ENCODE results near the gene MYH11. TPM values are rescaled to one million over a fixed set of nuclear protein-coding genes. Genes with fewer than 3 reads are reported as not detected.
A peak's percentile ranks its signal among the peaks of the same experiment; 100 is the strongest.

Gene MYH11
- polyA plus RNA-seq, 3 donors: 0.06 TPM; not detected in 2

- intact Hi-C loops (cut with micrococcal nuclease): no loop called here
- Histone ChIP-seq H3K9me3 (replicated peaks in 1 of 2; ENCODE audit: control insufficient read depth in 1 of 2, insufficient read depth in 1 of 2, low read length in 2 of 2) (no peaks in the 10 kb centered on the region), H3K4me1 (ENCODE audit: control insufficient read depth in 1 of 2, insufficient read depth in 2 of 2, low read length in 2 of 2) (peaks cover 12 to 14% of the 10 kb centered on the region in 2 donors), H3K27ac (ENCODE audit: low read depth in 1 of 2, low read length in 2 of 2) (no peak overlapping the region), H3K9ac (ENCODE audit: insufficient read depth, low read length, poor library complexity, severe bottlenecking) (no peak overlapping the region), H3K36me3 (replicated peaks in 1 of 2; ENCODE audit: control insufficient read depth in 1 of 2, insufficient read depth in 2 of 2, low read length in 2 of 2) (no peaks in the 10 kb centered on the region), H3K79me2 (ENCODE audit: insufficient read depth, low read length) (no peaks in the 10 kb centered on the region), H4K20me1 (ENCODE audit: insufficient read depth, low read length) (no peaks in the 10 kb centered on the region), H3K4me3 (replicated peaks in 1 of 3; ENCODE audit: low read depth in 2 of 3, low read length in 3 of 3) (no peak overlapping the region), H3K27me3 (ENCODE audit: control insufficient read depth in 2 of 2, insufficient read depth in 2 of 2, low read length in 2 of 2) (no peaks in the 10 kb centered on the region), H3K4me2 (replicated peaks; ENCODE audit: extremely low read depth, low read length, poor library complexity, severe bottlenecking) (no peak overlapping the region), H2AFZ (ENCODE audit: insufficient read depth, low read depth, low read length, poor library complexity, severe bottlenecking) (no peak overlapping the region)
- 100% methylated on average over 5 of the region's 6 CpGs for WGBS (ENCODE audit: insufficient coverage)
- no peak for DNase-seq
- Mint-ChIP-seq H3K9me3 (no peaks in the 10 kb centered on the region), H3K36me3 (no peaks in the 10 kb centered on the region), H3K4me3 (no peak overlapping the region), H3K27ac (no peak overlapping the region), H3K27me3 (ENCODE audit: low read depth in 3 of 3) (peaks cover 0 to 2% (median 0%) of the 10 kb centered on the region in 3 donors), H3K4me1 (peaks cover 22% of the 10 kb centered on the region)
- no peak for TF ChIP-seq CTCF (IDR thresholded peaks at IDR 0.05)
These were observed 41.8 kb upstream of the MYH11 start for GRCh38 chr16:15898654-15899053.

- Histone ChIP-seq H3K36me3 (replicated peaks in 1 of 2; ENCODE audit: control insufficient read depth in 1 of 2, insufficient read depth in 2 of 2, low read length in 2 of 2) (no peaks in the 10 kb centered on the region), H2AFZ (ENCODE audit: insufficient read depth, low read depth, low read length, poor library complexity, severe bottlenecking) (peak overlapping the region; percentile 64), H3K4me1 (ENCODE audit: control insufficient read depth in 1 of 2, insufficient read depth in 2 of 2, low read length in 2 of 2) (peaks cover 12 to 14% of the 10 kb centered on the region in 2 donors), H3K9ac (ENCODE audit: insufficient read depth, low read length, poor library complexity, severe bottlenecking) (no peak overlapping the region), H3K27me3 (ENCODE audit: control insufficient read depth in 2 of 2, insufficient read depth in 2 of 2, low read length in 2 of 2) (no peaks in the 10 kb centered on the region), H3K79me2 (ENCODE audit: insufficient read depth, low read length) (no peaks in the 10 kb centered on the region), H3K27ac (ENCODE audit: low read depth in 1 of 2, low read length in 2 of 2) (peak overlapping the region in 1 of 2 donors; percentile 34), H3K4me3 (replicated peaks in 1 of 3; ENCODE audit: low read depth in 2 of 3, low read length in 3 of 3) (peak overlapping the region in 1 of 3 experiments; percentile 32), H4K20me1 (ENCODE audit: insufficient read depth, low read length) (no peaks in the 10 kb centered on the region), H3K4me2 (replicated peaks; ENCODE audit: extremely low read depth, low read length, poor library complexity, severe bottlenecking) (peak overlapping the region; percentile 55), H3K9me3 (replicated peaks in 1 of 2; ENCODE audit: control insufficient read depth in 1 of 2, insufficient read depth in 1 of 2, low read length in 2 of 2) (no peaks in the 10 kb centered on the region)
- Mint-ChIP-seq H3K36me3 (no peaks in the 10 kb centered on the region), H3K9me3 (no peaks in the 10 kb centered on the region), H3K4me3 (peak overlapping the region; percentile 64 to 70), H3K4me1 (peaks cover 22% of the 10 kb centered on the region), H3K27ac (peak overlapping the region in 5 of 7 donors; percentile 56 to 90 (median 73)), H3K27me3 (ENCODE audit: low read depth in 3 of 3) (peaks cover 0 to 2% (median 0%) of the 10 kb centered on the region in 3 donors)
- peak; percentile 23 to 47 (median 44) for DNase-seq
- 10% methylated on average over 4 of the region's 5 CpGs for WGBS (ENCODE audit: insufficient coverage)
- no peak for TF ChIP-seq CTCF (IDR thresholded peaks at IDR 0.05)
- intact Hi-C loops (cut with micrococcal nuclease): no loop called here
These were observed 41.0 kb upstream of the MYH11 start for GRCh38 chr16:15897834-15898254.
